Stimulated activated CD4-positive, alpha-beta T cell treated with anti-CD3 and anti-CD28 coated beads, TNF-alpha, amount 100 ng/mL, for 4 hours (primary cell): Measurements from ENCODE around the gene SART1.
"Not testable (repeated sequence)": the region's sequence is repeated elsewhere in the genome, so short reads cannot be mapped to it uniquely, and the experiment has no call there.

ENCODE experiments used
- DNase-seq, 3 experiments: peaks; one replicate each; pipeline ENCODE4 v3.0.0-alpha.2; 2020; ENCODE audit warnings: low read depth in 3 of 3

Gene SART1

GRCh38 chr11:66015454-66015881 lies 53.9 kb downstream of the SART1 start:
- DNase-seq = no peak

- DNase-seq = no peak
Measured at GRCh38 chr11:66015936-66016792, 54.6 kb downstream of the SART1 start.

DNA sequence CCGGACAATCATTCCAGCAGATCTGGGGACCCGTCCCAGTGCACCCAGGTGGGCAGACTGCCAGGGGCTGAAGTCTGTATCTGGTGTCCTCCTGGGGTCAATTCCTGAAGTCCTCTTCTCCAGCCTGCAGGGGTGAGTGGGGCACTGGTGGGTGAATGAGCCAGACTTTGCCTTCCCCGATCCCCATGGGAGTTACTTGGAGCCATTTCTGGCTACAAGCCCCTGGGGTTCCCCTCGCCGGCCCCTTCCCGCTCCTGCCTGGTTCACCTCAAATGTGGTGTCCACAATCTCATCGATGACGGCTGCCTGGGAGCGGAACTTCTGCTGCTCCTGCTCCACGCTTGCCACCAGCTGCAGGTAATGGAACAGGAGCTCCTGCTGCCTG lies 55.3 kb downstream of the SART1 start:
- no peak for DNase-seq

- DNase-seq = peak in 2 of 3 experiments; percentile 55 to 61
Measured at GRCh38 chr11:66017321-66017720, 55.8 kb downstream of the SART1 start.

GRCh38 chr11:66020212-66020611 lies 58.7 kb downstream of the SART1 start:
- DNase-seq = no peak

- DNase-seq = no peak
Measured at GRCh38 chr11:66020618-66021357, 59.3 kb downstream of the SART1 start.

GRCh38 chr11:66022401-66023185 lies 61.1 kb downstream of the SART1 start:
- peak; percentile 56 to 70 (median 59) for DNase-seq

GRCh38 chr11:66023186-66023440 lies 61.6 kb downstream of the SART1 start:
- DNase-seq = not testable (repeated sequence)

GRCh38 chr11:66026017-66026529 lies 64.5 kb downstream of the SART1 start, which contains the start of gene CATSPER1:
Gene CATSPER1 (minus strand): TSS chr11:66026479. CDS start chr11:66026379, 100 bp downstream.
- no peak for DNase-seq
